Left lung (tissue), 10 donors: ENCODE data around the gene ELAVL1. TPM values are rescaled to one million over a fixed set of nuclear protein-coding genes. Genes with fewer than 3 reads are reported as not detected.
A peak's percentile ranks its signal among the peaks of the same experiment; 100 is the strongest.

Source experiments
- ATAC-seq: fragments of 200-7000 bp; cut with Tn5 transposase; one replicate; pipeline ENCODE4 v1.9.1; 2020; ENCODE audit warnings: moderate library complexity
- DNase-seq, 4 donors: peaks; one replicate each; pipeline ENCODE4 v3.0.0-alpha.2; 2013 to 2020
- H3K27ac ChIP-seq, 2 donors: fragments of 200-600 bp; sonication (generic) in 1 of 2; one replicate each; pipeline versions ENCODE4 v1.5.0 to v1.8.0; 2020 to 2021
- H3K27me3 ChIP-seq, 2 donors: fragments of 200-600 bp; sonication (generic) in 1 of 2; one replicate each; pipeline versions ENCODE4 v1.5.0 to v1.8.0; 2020 to 2021
- H3K36me3 ChIP-seq, 2 donors: fragments of 200-600 bp; sonication (generic) in 1 of 2; one replicate each; pipeline versions ENCODE4 v1.5.0 to v1.8.0; 2020 to 2021
- H3K4me1 ChIP-seq, 2 donors: fragments of 200-600 bp; one replicate each; pipeline ENCODE4 v1.8.0; 2021
- H3K4me3 ChIP-seq, 2 donors: fragments of 200-600 bp; sonication (generic) in 1 of 2; one replicate each; pipeline versions ENCODE4 v1.5.0 to v1.8.0; 2020 to 2021; ENCODE audit warnings: mild to moderate bottlenecking in 1 of 2
- H3K9me3 ChIP-seq, 2 donors: fragments of 200-600 bp; sonication (generic) in 1 of 2; one replicate each; pipeline versions ENCODE4 v1.5.0 to v1.8.0; 2020 to 2021
- CTCF ChIP-seq, 2 donors: fragments of 200-600 bp; sonication (generic) in 1 of 2; IDR thresholded peaks; one replicate each; pipeline versions ENCODE4 v1.5.0 to v1.8.0; 2021; ENCODE audit warnings: antibody characterized with exemption in 2 of 2
- intact Hi-C, 2 donors: fragments of 100-400 bp; cut with DNase I; formaldehyde crosslinking; loops; one replicate each; pipeline versions ENCODE4 v1.11.2 to v1.14.2; 2022
- polyA plus RNA-seq, 6 donors: library from polyadenylated mRNA; unstranded; fragments of 120-200 nt; gene quantifications; one replicate each; pipeline ENCODE4 v1.2.1, GENCODE V29; 2013; ENCODE audit not compliant: insufficient read length in 6 of 6
- total RNA-seq, 2 donors: library from RNA; stranded (reverse); fragmentation: NEBNext Ultra II Directional; extraction: Animal tissue kit (Norgen Biotek cat#: 25700); gene quantifications; one replicate each; pipeline ENCODE4 v1.2.1, GENCODE V29; 2021
- donor health status: DM: no; HTN: yes; CAD: no.
- donor health status: DM: no; HTN: no; CAD: no.

Gene ELAVL1
- total and polyA plus RNA-seq, 8 donors, result 64.3 to 76.0 (median 71.2) TPM

GRCh38 chr19:7941895-7942596 lies 63.4 kb downstream of the ELAVL1 start:
- H3K4me3 ChIP-seq, result peak overlapping the region in 1 of 2 donors; percentile 74
- H3K27ac ChIP-seq, result no peak overlapping the region
- no peaks in the 10 kb centered on the region for H3K27me3 ChIP-seq
- no peaks in the 10 kb centered on the region for H3K9me3 ChIP-seq
- peaks cover 0 to 41% of the 10 kb centered on the region in 2 donors for H3K36me3 ChIP-seq
- no peak for TF ChIP-seq CTCF (IDR thresholded peaks at IDR 0.05)
- ATAC-seq (no peak), DNase-seq (peak in 1 of 4 donors; percentile 58)
- peaks cover 7 to 42% of the 10 kb centered on the region in 2 donors for H3K4me1 ChIP-seq
- intact Hi-C loops, result loop anchor here in 1 of 2 donors (10.0 kb wide), 1 partner anchor 313 kb away; no protein-coding TSS in a partner anchor

GRCh38 chr19:7940841-7941240 lies 64.6 kb downstream of the ELAVL1 start:
- Histone ChIP-seq H3K4me3 (no peak overlapping the region), H3K36me3 (peaks cover 0 to 53% of the 10 kb centered on the region in 2 donors), H3K27me3 (no peaks in the 10 kb centered on the region), H3K4me1 (peaks cover 7 to 42% of the 10 kb centered on the region in 2 donors), H3K9me3 (no peaks in the 10 kb centered on the region), H3K27ac (no peak overlapping the region)
- no peak for ATAC-seq
- peak in 1 of 4 donors; percentile 58 for DNase-seq
- no peak for TF ChIP-seq CTCF (IDR thresholded peaks at IDR 0.05)
- intact Hi-C loops, result loop anchor here in 1 of 2 donors (10.0 kb wide), 1 partner anchor 314 kb away; no protein-coding TSS in a partner anchor

GRCh38 chr19:7934766-7935165 lies 70.7 kb downstream of the ELAVL1 start:
- H3K4me1 ChIP-seq, result peaks cover 0 to 4% of the 10 kb centered on the region in 2 donors
- no peak for ATAC-seq
- no peak overlapping the region for H3K27ac ChIP-seq
- peaks cover 0 to 100% of the 10 kb centered on the region in 2 donors for H3K36me3 ChIP-seq
- intact Hi-C loops, result no loop called here
- peak in 1 of 4 donors; percentile 57 for DNase-seq
- no peaks in the 10 kb centered on the region for H3K9me3 ChIP-seq
- no peak for TF ChIP-seq CTCF (IDR thresholded peaks at IDR 0.05)
- H3K27me3 ChIP-seq, result no peaks in the 10 kb centered on the region
- H3K4me3 ChIP-seq, result no peak overlapping the region

GRCh38 chr19:7933828-7934725 lies 71.4 kb downstream of the ELAVL1 start:
- Histone ChIP-seq H3K27ac (no peak overlapping the region), H3K4me3 (no peak overlapping the region), H3K27me3 (no peaks in the 10 kb centered on the region), H3K9me3 (no peaks in the 10 kb centered on the region), H3K36me3 (peaks cover 0 to 95% of the 10 kb centered on the region in 2 donors), H3K4me1 (no peaks in the 10 kb centered on the region)
- TF ChIP-seq CTCF (IDR thresholded peaks at IDR 0.05), result no peak
- intact Hi-C loops, result no loop called here
- no peak for ATAC-seq
- DNase-seq, result peak in 1 of 4 donors; percentile 73

GRCh38 chr19:7933411-7933810 lies 72.0 kb downstream of the ELAVL1 start:
- Histone ChIP-seq H3K4me1 (no peaks in the 10 kb centered on the region), H3K36me3 (peaks cover 0 to 88% of the 10 kb centered on the region in 2 donors), H3K27ac (no peak overlapping the region), H3K27me3 (no peaks in the 10 kb centered on the region), H3K4me3 (no peak overlapping the region), H3K9me3 (no peaks in the 10 kb centered on the region)
- TF ChIP-seq CTCF (IDR thresholded peaks at IDR 0.05), result no peak
- no peak for ATAC-seq
- DNase-seq, result peak in 1 of 4 donors; percentile 28
- intact Hi-C loops, result no loop called here
